ENCODE results near the gene TEX38.

- TF ChIP-seq EHF (CRISPR knock-in tag; IDR thresholded peaks at IDR 0.05) = no peak
- no peak for TF ChIP-seq RNF2 (IDR thresholded peaks at IDR 0.05; ENCODE audit: borderline replicate concordance, low read depth)
- TF ChIP-seq REST (IDR thresholded peaks at IDR 0.05) = no peak
- TF ChIP-seq, protein P1, sequence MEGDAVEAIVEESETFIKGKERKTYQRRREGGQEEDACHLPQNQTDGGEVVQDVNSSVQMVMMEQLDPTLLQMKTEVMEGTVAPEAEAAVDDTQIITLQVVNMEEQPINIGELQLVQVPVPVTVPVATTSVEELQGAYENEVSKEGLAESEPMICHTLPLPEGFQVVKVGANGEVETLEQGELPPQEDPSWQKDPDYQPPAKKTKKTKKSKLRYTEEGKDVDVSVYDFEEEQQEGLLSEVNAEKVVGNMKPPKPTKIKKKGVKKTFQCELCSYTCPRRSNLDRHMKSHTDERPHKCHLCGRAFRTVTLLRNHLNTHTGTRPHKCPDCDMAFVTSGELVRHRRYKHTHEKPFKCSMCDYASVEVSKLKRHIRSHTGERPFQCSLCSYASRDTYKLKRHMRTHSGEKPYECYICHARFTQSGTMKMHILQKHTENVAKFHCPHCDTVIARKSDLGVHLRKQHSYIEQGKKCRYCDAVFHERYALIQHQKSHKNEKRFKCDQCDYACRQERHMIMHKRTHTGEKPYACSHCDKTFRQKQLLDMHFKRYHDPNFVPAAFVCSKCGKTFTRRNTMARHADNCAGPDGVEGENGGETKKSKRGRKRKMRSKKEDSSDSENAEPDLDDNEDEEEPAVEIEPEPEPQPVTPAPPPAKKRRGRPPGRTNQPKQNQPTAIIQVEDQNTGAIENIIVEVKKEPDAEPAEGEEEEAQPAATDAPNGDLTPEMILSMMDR (IDR thresholded peaks at IDR 0.05) = no peak
- TF ChIP-seq CHD4 (IDR thresholded peaks at IDR 0.05; ENCODE audit: borderline replicate concordance) = no peak
These were observed 9.8 kb downstream of the TEX38 start for GRCh38 chr1:46681333-46682034.

Measured in A549 (cell line).